Measurements from ENCODE around the gene IFT57.

DNA sequence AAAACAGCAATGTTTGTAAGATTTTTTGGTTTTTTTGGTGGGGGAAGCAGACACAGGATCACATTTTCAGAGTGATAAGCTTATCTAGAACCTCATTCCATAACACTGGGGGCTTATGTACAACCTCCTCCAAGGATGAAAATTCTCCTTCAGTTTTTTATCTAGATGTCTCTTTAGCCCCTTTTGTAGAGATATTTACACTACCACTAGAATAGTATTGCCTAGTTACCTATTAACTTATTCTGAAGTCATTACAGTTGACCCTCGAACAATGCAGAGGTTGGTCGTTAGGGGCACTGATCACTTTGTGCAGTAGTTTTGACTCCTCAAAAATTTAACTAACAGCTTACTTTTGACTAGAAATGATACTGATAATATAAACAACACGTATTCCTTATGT is 32.8 kb downstream of the IFT57 start:
- TF ChIP-seq, protein P1, sequence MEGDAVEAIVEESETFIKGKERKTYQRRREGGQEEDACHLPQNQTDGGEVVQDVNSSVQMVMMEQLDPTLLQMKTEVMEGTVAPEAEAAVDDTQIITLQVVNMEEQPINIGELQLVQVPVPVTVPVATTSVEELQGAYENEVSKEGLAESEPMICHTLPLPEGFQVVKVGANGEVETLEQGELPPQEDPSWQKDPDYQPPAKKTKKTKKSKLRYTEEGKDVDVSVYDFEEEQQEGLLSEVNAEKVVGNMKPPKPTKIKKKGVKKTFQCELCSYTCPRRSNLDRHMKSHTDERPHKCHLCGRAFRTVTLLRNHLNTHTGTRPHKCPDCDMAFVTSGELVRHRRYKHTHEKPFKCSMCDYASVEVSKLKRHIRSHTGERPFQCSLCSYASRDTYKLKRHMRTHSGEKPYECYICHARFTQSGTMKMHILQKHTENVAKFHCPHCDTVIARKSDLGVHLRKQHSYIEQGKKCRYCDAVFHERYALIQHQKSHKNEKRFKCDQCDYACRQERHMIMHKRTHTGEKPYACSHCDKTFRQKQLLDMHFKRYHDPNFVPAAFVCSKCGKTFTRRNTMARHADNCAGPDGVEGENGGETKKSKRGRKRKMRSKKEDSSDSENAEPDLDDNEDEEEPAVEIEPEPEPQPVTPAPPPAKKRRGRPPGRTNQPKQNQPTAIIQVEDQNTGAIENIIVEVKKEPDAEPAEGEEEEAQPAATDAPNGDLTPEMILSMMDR (IDR thresholded peaks at IDR 0.05): no peak
- TF ChIP-seq ZFX (IDR thresholded peaks at IDR 0.05; ENCODE audit: borderline replicate concordance): no peak

All from 22Rv1 (cell line).